Naive thymus-derived CD8-positive, alpha-beta T cell (primary cell): ENCODE data around the gene SNX18. TPM values are rescaled to one million over a fixed set of nuclear protein-coding genes. Genes with fewer than 3 reads are reported as not detected.

Source experiments
- ATAC-seq, 2 donors: fragments of 150-1000 bp; cut with Tn5 transposase in 1 of 2; sonication (Bioruptor Pico), chemical (Tn5 transposase) in 1 of 2; 1 replicate in 1 of 2; 2 replicates in 1 of 2; pipeline ENCODE4 v1.10.0; 2021; ENCODE audit warnings: mild to moderate bottlenecking in 2 of 2, moderate library complexity in 2 of 2
- POLR2A ChIA-PET: fragments of 350-600 bp; sonication (Branson Sonifier 250); formaldehyde crosslinking; loops from one replicate; lab custom pipeline; 2021; ENCODE audit warnings: antibody characterized with exemption; lab: Charles Lee
- DNase-seq, 10 donors: peaks; one replicate each; pipeline versions ENCODE4 v3.0.0 to v3.0.0-alpha.2; 2020 to 2022
- H3K27ac Mint-ChIP-seq, 10 donors: one replicate each; pipeline ENCODE4 v1.8.0; 2020 to 2022; ENCODE audit warnings: mild to moderate bottlenecking in 10 of 10, mixed read lengths in 10 of 10, moderate library complexity in 4 of 10, inconsistent platforms in 1 of 10
- H3K27me3 Mint-ChIP-seq, 5 donors: one replicate each; pipeline ENCODE4 v1.8.0; 2021 to 2022; ENCODE audit warnings: mixed read lengths in 5 of 5
- H3K36me3 Mint-ChIP-seq, 3 donors: one replicate each; pipeline ENCODE4 v1.8.0; 2020 to 2022; ENCODE audit warnings: mixed read lengths in 3 of 3, mild to moderate bottlenecking in 2 of 3, inconsistent platforms in 1 of 3
- H3K4me1 Mint-ChIP-seq, 4 donors: one replicate each; pipeline ENCODE4 v1.8.0; 2021 to 2022; ENCODE audit warnings: mixed read lengths in 4 of 4
- H3K4me3 Mint-ChIP-seq, 10 donors: one replicate each; pipeline ENCODE4 v1.8.0; 2020 to 2022; ENCODE audit warnings: mild to moderate bottlenecking in 10 of 10, mixed read lengths in 10 of 10, moderate library complexity in 6 of 10, inconsistent platforms in 1 of 10
- H3K9me3 Mint-ChIP-seq, 9 donors: one replicate each; pipeline ENCODE4 v1.8.0; 2020 to 2022; ENCODE audit warnings: mixed read lengths in 9 of 9, mild to moderate bottlenecking in 3 of 9, inconsistent platforms in 1 of 9, moderate library complexity in 1 of 9
- polyA plus RNA-seq, 3 donors: library from polyadenylated mRNA; unstranded; fragments of 300-500 nt; fragmentation: Illumina TruSeq; gene quantifications; one replicate each; pipeline ENCODE4 v1.2.3, GENCODE V29; 2021
- total RNA-seq, 8 experiments: library from RNA in 2 of 8; stranded (reverse) in 2 of 8; gene quantifications; one replicate each; pipeline ENCODE4 v1.2.3 and lab custom pipeline; 2021 to 2026

Gene SNX18
- total and polyA plus RNA-seq, 5 experiments from 2014 or later, result 2.6 to 33.9 (median 3.3) TPM

DNA sequence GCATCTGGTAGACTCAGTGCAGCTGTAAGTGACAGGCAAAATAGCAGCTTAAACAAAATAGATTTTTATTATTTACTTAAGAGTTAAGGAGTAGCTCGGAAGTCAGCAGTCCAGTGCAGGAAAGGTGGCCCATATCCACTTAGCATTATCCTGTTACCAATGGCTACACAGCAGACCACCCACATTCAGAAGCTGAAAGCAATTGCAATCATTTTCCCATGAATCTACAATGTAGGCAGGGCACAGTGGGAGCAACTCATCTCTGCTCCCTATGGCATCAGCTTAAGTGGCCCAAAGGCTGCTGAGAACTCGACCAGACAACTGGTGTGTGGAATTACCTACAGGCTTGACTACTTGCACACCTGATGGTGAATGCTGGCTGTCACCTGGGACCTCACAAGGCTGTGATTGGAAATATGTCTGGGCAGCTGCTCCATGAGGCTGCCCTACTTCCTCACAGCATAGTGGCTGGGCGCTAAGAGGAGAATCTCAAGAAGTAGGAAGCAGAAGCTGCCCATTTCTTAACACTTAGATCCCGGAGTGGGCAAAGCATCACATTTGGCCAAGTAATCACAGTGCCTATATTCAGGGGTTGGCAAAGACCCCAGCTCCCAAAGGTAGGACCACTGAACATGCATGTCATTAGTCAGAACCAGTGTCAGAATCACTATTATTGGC, 56.4 kb downstream of the SNX18 start:
- H3K27me3 Mint-ChIP-seq, result peaks cover 0 to 3% (median 0%) of the 10 kb centered on the region in 5 donors
- POLR2A ChIA-PET, result interaction anchor here (0.8 kb wide), 1 partner anchor 18 kb away, joined by 3 read pairs; no protein-coding TSS in a partner anchor
- no peak overlapping the region for H3K4me3 Mint-ChIP-seq
- ATAC-seq (no peak), DNase-seq (no peak)
- no peaks in the 10 kb centered on the region for H3K36me3 Mint-ChIP-seq
- peaks cover 8 to 17% (median 11%) of the 10 kb centered on the region in 4 donors for H3K4me1 Mint-ChIP-seq
- no peak overlapping the region for H3K27ac Mint-ChIP-seq
- H3K9me3 Mint-ChIP-seq, result no peaks in the 10 kb centered on the region

DNA sequence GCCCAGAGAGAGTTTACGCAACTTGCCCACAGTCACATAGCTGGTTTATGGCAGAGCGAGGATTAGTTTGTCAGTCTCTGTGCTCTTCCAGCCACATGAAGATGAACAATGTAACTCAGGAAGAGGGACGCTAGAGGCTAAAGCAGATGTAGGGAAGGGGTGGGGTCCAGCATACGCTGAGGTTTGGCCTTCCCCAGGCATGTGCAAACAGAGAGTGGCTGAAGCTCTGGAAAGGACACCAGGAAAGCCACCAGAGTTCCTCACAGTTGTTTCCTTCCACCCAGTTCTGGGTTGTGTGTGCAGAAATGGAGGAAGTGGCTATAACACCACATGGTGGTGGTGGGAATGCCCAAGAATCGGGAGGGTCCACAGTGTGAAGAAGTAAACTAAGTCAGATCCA, 60.0 kb downstream of the SNX18 start:
- Mint-ChIP-seq H3K36me3 (no peaks in the 10 kb centered on the region), H3K27me3 (peaks cover 0 to 3% (median 0%) of the 10 kb centered on the region in 5 donors), H3K27ac (no peak overlapping the region), H3K4me3 (no peak overlapping the region), H3K9me3 (no peaks in the 10 kb centered on the region), H3K4me1 (peaks cover 11 to 33% (median 15%) of the 10 kb centered on the region in 4 donors)
- POLR2A ChIA-PET, result interaction anchor here (1.2 kb wide), 1 partner anchor 20 kb away, joined by 3 read pairs; no protein-coding TSS in a partner anchor
- DNase-seq (no peak), ATAC-seq (no peak)

- H3K9me3 Mint-ChIP-seq, result no peaks in the 10 kb centered on the region
- POLR2A ChIA-PET, result interaction anchor here (1.2 kb wide), 1 partner anchor 19 kb away, joined by 3 read pairs; no protein-coding TSS in a partner anchor
- no peaks in the 10 kb centered on the region for H3K36me3 Mint-ChIP-seq
- H3K4me3 Mint-ChIP-seq, result no peak overlapping the region
- ATAC-seq (no peak), DNase-seq (no peak)
- peaks cover 0 to 3% (median 0%) of the 10 kb centered on the region in 5 donors for H3K27me3 Mint-ChIP-seq
- peaks cover 11 to 33% (median 15%) of the 10 kb centered on the region in 4 donors for H3K4me1 Mint-ChIP-seq
- H3K27ac Mint-ChIP-seq, result no peak overlapping the region
Measured at GRCh38 chr5:54577937-54578653, 60.5 kb downstream of the SNX18 start.

DNA sequence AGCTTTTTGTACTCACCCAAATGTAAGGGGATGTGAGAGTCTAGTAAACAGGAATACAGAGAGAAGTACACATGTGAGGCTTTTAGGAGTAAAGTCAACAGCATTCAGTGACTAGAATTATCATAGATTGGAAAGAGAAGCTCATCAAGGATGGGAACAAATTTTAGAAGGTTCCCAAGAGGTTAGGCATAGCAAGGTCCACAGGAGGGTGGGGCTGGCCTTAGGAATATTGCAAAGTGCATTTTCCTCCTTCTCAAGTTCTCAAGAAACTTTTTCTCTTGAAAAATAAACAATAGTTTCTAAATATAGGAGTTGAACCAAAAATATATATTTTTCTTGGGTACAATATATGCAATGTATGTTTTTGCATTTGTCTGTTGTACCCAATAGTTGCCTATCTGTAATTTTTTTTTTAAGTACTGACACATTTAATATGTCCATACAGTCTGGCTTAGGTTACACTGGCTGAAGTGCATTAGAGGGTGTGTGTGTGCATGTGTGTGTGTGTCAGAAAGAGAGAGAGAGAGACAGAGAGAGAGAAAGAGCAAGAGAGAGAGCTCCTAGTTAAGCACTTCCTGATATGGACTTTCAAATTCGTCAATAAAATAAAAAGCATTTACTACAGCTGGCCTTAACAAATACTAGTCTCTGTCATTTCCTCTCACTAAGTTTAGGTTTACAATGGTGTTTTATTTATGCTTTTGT, 62.2 kb downstream of the SNX18 start:
- Mint-ChIP-seq H3K4me3 (no peak overlapping the region), H3K4me1 (peaks cover 3 to 26% (median 9%) of the 10 kb centered on the region in 4 donors), H3K36me3 (peaks cover 0 to under 1% (median 0%) of the 10 kb centered on the region in 3 donors), H3K9me3 (peaks cover 0 to 2% (median 0%) of the 10 kb centered on the region in 9 donors), H3K27ac (peak overlapping the region in 4 of 10 donors; percentile 2 to 42 (median 8)), H3K27me3 (peaks cover 0 to 3% (median 0%) of the 10 kb centered on the region in 5 donors)
- ATAC-seq (no peak), DNase-seq (no peak)
- POLR2A ChIA-PET, result no interaction called here

DNA sequence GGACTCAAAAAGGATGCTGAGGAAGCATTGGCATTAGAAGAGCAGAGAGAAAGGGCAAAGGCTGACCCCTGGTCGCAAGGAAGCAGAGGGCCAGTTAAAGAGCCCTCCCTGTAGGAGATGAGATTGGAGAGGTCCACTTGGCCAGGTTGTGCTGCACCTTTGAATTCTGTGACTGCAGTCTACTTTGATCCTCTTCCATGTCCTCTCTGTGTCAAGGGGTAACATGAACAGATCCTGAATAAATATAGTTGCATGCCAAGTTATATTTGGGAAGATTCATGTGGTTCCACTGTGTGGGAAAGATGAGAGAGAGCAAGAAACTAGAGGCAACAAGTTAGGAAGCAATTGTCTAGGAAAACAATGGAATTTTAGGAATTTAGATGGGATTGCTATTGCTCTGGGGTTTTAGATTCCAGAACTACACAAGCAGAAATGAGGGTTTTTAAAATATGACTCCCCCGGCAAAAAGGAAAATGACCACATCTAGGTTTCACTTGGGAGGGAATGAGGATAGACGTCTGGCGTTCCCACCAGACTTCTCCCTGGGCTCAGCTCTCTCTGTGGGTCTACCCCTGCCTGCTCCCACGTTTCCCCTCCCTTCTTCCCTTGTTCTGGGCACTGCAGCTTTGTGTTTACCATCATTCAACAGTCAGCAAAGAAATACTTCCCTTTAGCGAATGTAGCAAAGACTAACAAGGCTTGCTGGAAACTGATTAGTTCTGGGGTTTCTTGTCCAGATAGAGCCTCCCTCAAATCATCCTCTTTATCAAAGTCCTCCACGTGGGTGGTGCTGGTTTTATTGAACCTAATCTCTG, 63.6 kb downstream of the SNX18 start:
- Mint-ChIP-seq H3K9me3 (peaks cover 0 to 7% (median 2%) of the 10 kb centered on the region in 9 donors), H3K27me3 (peaks cover 0 to 2% (median 0%) of the 10 kb centered on the region in 5 donors), H3K4me1 (peaks cover 0 to 17% (median 5%) of the 10 kb centered on the region in 4 donors), H3K4me3 (no peak overlapping the region), H3K36me3 (peaks cover 0 to 5% (median 0%) of the 10 kb centered on the region in 3 donors), H3K27ac (peak overlapping the region in 3 of 10 donors; percentile 13 to 51 (median 31))
- POLR2A ChIA-PET, result no interaction called here
- ATAC-seq, result no peak
- DNase-seq, result no peak

DNA sequence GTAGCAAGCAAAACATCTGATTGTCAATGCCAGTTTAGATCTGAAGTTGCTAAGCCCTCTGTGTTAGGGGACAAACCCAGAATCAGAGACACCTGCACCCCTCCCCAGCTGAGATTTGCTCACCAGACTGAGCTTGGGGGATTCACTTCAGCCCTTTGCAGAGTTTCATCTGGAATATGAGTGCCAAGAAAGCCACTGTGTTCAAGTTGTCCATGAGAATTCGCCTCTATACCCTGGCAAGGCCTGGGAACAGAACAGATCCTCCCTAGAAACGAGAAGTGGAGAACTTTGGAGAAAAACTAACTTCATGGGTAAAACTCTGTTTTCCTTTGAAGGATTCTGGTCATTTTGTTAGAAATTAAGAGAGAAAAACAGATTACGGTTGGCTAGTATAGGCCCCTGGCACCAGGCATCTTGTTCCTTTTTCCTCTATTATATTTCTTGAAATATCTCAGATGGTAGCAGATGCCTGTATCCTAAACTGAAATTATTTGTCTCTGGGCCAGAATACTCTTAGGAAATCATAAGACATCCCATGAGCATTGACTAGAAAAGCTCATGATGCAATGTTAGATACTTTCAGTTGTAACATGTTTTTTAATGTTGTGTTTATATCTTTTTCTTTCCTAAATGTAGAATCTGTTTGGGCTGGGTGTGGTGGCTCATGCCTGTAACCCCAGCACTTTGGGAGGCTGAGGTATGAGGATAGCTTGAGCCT, 64.4 kb downstream of the SNX18 start:
- ATAC-seq (no peak), DNase-seq (no peak)
- POLR2A ChIA-PET, result no interaction called here
- H3K27me3 Mint-ChIP-seq, result peaks cover 0 to 2% (median 0%) of the 10 kb centered on the region in 5 donors
- peaks cover 0 to 17% (median 5%) of the 10 kb centered on the region in 4 donors for H3K4me1 Mint-ChIP-seq
- H3K4me3 Mint-ChIP-seq, result no peak overlapping the region
- H3K27ac Mint-ChIP-seq, result no peak overlapping the region
- peaks cover 0 to 13% (median 6%) of the 10 kb centered on the region in 9 donors for H3K9me3 Mint-ChIP-seq
- peaks cover 0 to 9% (median 0%) of the 10 kb centered on the region in 3 donors for H3K36me3 Mint-ChIP-seq

- POLR2A ChIA-PET, result no interaction called here
- no peaks in the 10 kb centered on the region for H3K27me3 Mint-ChIP-seq
- peaks cover 0 to 14% (median 2%) of the 10 kb centered on the region in 4 donors for H3K4me1 Mint-ChIP-seq
- H3K27ac Mint-ChIP-seq, result no peak overlapping the region
- no peak for DNase-seq
- peaks cover 0 to 18% (median 9%) of the 10 kb centered on the region in 9 donors for H3K9me3 Mint-ChIP-seq
- no peak overlapping the region for H3K4me3 Mint-ChIP-seq
- ATAC-seq, result no peak
- H3K36me3 Mint-ChIP-seq, result peaks cover 0 to 9% (median 5%) of the 10 kb centered on the region in 3 donors
Measured at GRCh38 chr5:54586336-54586735, 68.8 kb downstream of the SNX18 start.

DNA sequence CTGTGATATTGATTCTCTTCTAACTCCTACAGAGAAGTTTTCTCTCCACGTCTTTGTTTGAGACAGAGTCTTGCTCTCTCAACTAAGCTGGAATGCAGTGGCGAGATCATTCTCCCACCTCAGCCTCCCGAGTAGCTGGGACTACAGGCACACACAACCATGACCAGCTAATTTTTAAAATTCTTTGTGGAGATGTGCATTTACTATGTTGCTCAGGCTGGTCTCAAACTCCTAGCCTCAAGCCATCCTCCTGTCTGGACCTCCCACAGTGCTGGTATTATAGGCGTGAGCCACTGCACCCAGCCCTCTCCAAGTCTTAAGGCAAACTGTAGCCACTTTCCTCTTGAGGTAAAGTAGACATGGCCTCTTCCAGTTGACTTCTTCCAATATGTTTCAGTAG, 72.2 kb downstream of the SNX18 start:
- Mint-ChIP-seq H3K4me3 (no peak overlapping the region), H3K9me3 (peaks cover 6 to 18% (median 9%) of the 10 kb centered on the region in 9 donors), H3K27me3 (no peaks in the 10 kb centered on the region), H3K4me1 (peaks cover 0 to 8% (median under 1%) of the 10 kb centered on the region in 4 donors), H3K36me3 (peaks cover 0 to 8% (median 5%) of the 10 kb centered on the region in 3 donors), H3K27ac (no peak overlapping the region)
- ATAC-seq (no peak), DNase-seq (no peak)
- POLR2A ChIA-PET, result interaction anchor here (1.4 kb wide), 1 partner anchor 73 kb away, joined by 3 read pairs; the partner anchor contains the start of gene SNX18

DNA sequence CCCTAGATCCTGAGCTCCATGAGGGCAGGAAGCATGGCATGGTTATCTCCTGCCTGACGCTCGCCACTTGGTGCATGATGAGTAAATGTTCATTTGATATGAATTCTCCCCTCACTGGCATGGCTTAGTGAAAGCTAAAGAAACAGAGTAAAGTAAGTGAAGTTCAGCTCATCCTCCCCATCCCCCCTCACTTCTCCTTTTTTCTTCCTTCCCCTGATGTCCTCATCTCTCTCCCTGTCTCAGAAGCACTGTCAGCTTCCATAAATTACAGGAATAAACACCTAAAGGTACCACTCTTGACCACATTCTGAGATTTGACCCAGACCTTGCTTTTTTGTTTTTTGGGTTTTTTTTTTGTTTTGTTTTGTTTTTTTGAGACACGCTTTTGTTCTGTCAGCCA, 73.3 kb downstream of the SNX18 start:
- Mint-ChIP-seq H3K36me3 (peaks cover 0 to 7% (median 5%) of the 10 kb centered on the region in 3 donors), H3K9me3 (peaks cover 6 to 14% (median 8%) of the 10 kb centered on the region in 9 donors), H3K27ac (peak overlapping the region in 3 of 10 donors; percentile 13 to 65 (median 49)), H3K27me3 (no peaks in the 10 kb centered on the region), H3K4me1 (peaks cover 0 to 8% (median under 1%) of the 10 kb centered on the region in 4 donors), H3K4me3 (no peak overlapping the region)
- DNase-seq (no peak), ATAC-seq (no peak)
- POLR2A ChIA-PET, result interaction anchor here (0.8 kb wide), 1 partner anchor 29 kb away, joined by 3 read pairs; no protein-coding TSS in a partner anchor

DNA sequence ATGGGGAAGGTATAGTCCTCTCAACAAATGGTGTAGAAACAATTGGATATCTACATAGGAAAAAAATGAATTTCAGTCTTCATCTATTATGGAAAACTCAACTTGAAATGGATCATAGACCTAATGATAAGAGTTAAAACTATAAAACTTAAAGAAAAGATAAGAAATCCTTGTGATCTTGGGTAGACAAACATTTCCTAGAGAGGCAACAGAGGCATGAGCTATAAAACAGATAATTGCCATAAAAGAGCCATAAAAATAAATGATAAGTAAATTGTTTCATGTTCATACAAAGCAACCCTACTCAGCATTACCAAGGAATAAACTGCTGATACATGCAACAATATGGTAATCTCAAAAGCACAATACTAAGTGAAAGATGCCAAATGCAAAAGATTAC, 76.2 kb downstream of the SNX18 start:
- Mint-ChIP-seq H3K27ac (peak overlapping the region in 1 of 10 donors; percentile 4), H3K27me3 (peaks cover 0 to 3% (median 0%) of the 10 kb centered on the region in 5 donors), H3K36me3 (peaks cover 0 to 26% (median 22%) of the 10 kb centered on the region in 3 donors), H3K4me3 (no peak overlapping the region), H3K4me1 (peaks cover 0 to 8% (median under 1%) of the 10 kb centered on the region in 4 donors), H3K9me3 (peaks cover 2 to 23% (median 19%) of the 10 kb centered on the region in 9 donors)
- POLR2A ChIA-PET, result interaction anchor here (1.0 kb wide), 1 partner anchor 16 kb away, joined by 3 read pairs; no protein-coding TSS in a partner anchor
- DNase-seq, result no peak
- no peak for ATAC-seq

DNA sequence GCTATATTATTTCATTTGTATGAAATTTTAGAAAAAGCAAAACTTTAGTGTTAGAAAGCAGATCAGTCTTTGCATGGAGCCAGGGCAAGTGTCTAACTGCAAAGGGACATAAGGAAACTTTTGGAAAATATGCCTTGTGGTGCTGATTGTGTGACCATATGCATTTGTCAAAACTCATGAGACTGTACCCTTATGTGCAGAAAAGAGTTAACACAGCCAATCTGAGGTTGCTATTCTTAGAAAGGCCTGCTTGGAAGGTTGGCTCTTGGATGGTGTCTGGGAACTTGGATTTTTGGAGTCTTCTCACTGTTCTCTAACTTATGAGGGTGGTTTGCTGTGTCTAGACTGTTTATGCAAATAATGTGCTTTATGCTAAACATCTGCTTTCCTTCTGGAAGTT, 76.6 kb downstream of the SNX18 start:
- POLR2A ChIA-PET, result no interaction called here
- no peak for ATAC-seq

More for the DNA sequence above, 76.6 kb downstream of the SNX18 start:
- Mint-ChIP-seq H3K4me1 (peaks cover 0 to 8% (median under 1%) of the 10 kb centered on the region in 4 donors), H3K9me3 (peaks cover 2 to 27% (median 20%) of the 10 kb centered on the region in 9 donors), H3K27ac (no peak overlapping the region), H3K27me3 (peaks cover 0 to 3% (median 0%) of the 10 kb centered on the region in 5 donors), H3K4me3 (no peak overlapping the region), H3K36me3 (peaks cover 0 to 26% (median 22%) of the 10 kb centered on the region in 3 donors)
- DNase-seq, result no peak
